ENCODE measurements around the gene DBN1.

GRCh38 chr5:177438468-177438867, 35.0 kb downstream of the DBN1 start:
- TF ChIP-seq CTCF (IDR thresholded peaks at IDR 0.05 in 2 of 3, conservative IDR thresholded peaks at IDR 0.05 in 1 of 3; ENCODE audit: insufficient read depth in 2 of 3, low read depth in 1 of 3, low read length in 3 of 3) (no peak), MXD1 (CRISPR knock-in tag; IDR thresholded peaks at IDR 0.05; ENCODE audit: borderline replicate concordance, poor library complexity, severe bottlenecking) (no peak), PCBP1 (IDR thresholded peaks at IDR 0.05; ENCODE audit: low read depth, low read length, poor library complexity, severe bottlenecking) (no peak), JUND (IDR thresholded peaks at IDR 0.05; ENCODE audit: borderline replicate concordance, low read depth, low read length) (no peak), JUND (tag; IDR thresholded peaks at IDR 0.05; ENCODE audit: borderline replicate concordance, low read depth, low read length) (no peak), ZC3H4 (CRISPR knock-in tag; IDR thresholded peaks at IDR 0.05; ENCODE audit: borderline replicate concordance) (no peak), ETV6 (IDR thresholded peaks at IDR 0.05; ENCODE audit: borderline replicate concordance in 1 of 2, low read depth in 2 of 2, low read length in 1 of 2) (no peak), ETV6 (CRISPR knock-in tag; IDR thresholded peaks at IDR 0.05; ENCODE audit: borderline replicate concordance) (no peak), NFIC (IDR thresholded peaks at IDR 0.05) (no peak), MYC (IDR thresholded peaks at IDR 0.05; ENCODE audit: low read depth, low read length) (no peak), MYC (CRISPR knock-in tag; IDR thresholded peaks at IDR 0.05; ENCODE audit: borderline replicate concordance, low read depth) (no peak), CHD1 (IDR thresholded peaks at IDR 0.05; ENCODE audit: low read length) (no peak), MYNN (IDR thresholded peaks at IDR 0.05) (no peak), MYNN (CRISPR knock-in tag; IDR thresholded peaks at IDR 0.05) (no peak)

Measured in K562 (cell line).